Embryonic facial prominence (tissue), 1 donor: ENCODE results near the gene MFAP2.
"Not testable (repeated sequence)": the region's sequence is repeated elsewhere in the genome, so short reads cannot be mapped to it uniquely, and the experiment has no call there.

ENCODE experiments used
- DNase-seq: peaks from one replicate; pipeline ENCODE4 v3.0.0-alpha.2; 2016; ENCODE audit errors: extremely low spot score

Gene MFAP2

GRCh38 chr1:16929146-16930041, 51.0 kb downstream of the MFAP2 start:
- not testable (repeated sequence) for DNase-seq

- DNase-seq = no peak
Observed at GRCh38 chr1:16927711-16928485, 52.5 kb downstream of the MFAP2 start.

- DNase-seq = no peak
Observed at GRCh38 chr1:16927256-16927655, 53.2 kb downstream of the MFAP2 start.

- DNase-seq = peak; percentile 74
Observed at GRCh38 chr1:16926491-16927073, 53.8 kb downstream of the MFAP2 start.

- no peak for DNase-seq
Observed at GRCh38 chr1:16925635-16926490, 54.6 kb downstream of the MFAP2 start.

GRCh38 chr1:16924919-16925477, 55.4 kb downstream of the MFAP2 start:
- DNase-seq = no peak
